Measurements from ENCODE around the gene SNX13.

DNA sequence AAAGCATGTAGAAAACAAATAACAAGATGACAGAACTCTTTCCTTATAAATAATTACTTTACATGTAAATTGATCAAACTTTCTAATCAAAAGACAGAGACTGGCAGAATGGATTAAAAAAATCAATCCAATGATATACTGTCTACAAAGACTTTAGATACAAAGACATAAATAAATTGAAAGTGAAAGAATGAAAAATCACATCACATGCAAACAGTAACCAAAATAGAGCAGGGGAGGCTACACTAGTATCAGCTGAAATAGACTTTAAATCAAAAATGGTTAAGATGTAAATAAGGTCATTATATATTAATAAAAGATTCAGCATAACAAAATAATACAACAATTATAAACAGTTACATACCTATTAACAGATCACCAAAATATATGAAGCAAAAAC lies 97.3 kb downstream of the SNX13 start:
- TF ChIP-seq, protein P1, sequence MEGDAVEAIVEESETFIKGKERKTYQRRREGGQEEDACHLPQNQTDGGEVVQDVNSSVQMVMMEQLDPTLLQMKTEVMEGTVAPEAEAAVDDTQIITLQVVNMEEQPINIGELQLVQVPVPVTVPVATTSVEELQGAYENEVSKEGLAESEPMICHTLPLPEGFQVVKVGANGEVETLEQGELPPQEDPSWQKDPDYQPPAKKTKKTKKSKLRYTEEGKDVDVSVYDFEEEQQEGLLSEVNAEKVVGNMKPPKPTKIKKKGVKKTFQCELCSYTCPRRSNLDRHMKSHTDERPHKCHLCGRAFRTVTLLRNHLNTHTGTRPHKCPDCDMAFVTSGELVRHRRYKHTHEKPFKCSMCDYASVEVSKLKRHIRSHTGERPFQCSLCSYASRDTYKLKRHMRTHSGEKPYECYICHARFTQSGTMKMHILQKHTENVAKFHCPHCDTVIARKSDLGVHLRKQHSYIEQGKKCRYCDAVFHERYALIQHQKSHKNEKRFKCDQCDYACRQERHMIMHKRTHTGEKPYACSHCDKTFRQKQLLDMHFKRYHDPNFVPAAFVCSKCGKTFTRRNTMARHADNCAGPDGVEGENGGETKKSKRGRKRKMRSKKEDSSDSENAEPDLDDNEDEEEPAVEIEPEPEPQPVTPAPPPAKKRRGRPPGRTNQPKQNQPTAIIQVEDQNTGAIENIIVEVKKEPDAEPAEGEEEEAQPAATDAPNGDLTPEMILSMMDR (IDR thresholded peaks at IDR 0.05): no peak
- no peak for TF ChIP-seq POLR2A (IDR thresholded peaks at IDR 0.05)
